NCI-H146 (cell line): ENCODE results near the gene GSK3A.

Source experiments
- DNase-seq: peaks from one replicate; lab custom pipeline; 2025; lab: John Stamatoyannopoulos, UW

The GSK3A gene

DNA sequence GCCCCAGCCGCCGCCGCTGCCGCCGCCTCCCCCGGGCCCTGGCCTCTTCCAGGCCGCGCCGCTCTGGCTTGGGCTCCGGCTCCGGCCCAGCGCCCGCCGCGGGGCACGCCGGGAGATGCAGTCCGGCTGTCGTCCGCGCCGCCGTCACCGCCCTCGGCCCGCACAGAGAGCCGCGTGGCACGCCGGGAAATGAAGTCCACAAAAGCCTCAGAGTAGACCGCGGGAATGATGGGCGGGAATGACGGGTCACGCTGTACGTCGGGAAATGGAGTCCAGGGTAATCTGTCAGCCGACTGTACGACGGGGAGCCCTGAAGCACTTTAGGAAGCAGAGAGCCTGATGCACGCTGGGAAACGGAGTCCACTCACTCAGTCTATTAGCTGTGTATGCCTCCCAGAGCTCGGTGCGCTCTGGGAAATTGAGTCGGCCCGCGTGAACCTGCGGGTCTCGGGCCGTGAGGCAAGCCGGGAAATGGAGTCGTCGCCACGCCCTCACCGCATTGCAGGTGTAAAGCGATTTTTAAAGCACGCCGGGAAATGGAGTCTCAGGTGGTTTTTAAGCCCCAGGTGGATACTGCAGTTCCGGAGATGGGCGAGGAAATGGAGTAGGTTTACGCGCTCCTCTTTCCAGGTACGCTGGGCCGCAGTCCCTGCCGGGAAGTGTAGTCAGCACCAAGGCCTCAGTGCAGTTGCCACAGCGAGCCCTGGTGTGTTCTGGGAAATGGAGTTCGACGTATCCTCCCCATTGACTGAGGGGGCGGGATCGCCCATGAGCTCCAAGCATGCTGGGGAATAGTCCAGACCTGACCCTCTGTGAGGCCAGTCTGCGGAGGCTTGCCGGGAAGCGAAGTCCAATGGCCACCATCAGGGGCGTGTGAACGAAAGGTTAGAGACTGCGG is at the start of gene GSK3A:
TSS of gene GSK3A (minus strand) at position 91 of the 898 bp plus-strand sequence. CDS start 137 bp downstream, outside the sequence.
- peak; percentile 100 for DNase-seq

- no peak for DNase-seq
Measured at GRCh38 chr19:42291435-42291810, 49.0 kb upstream of the GSK3A start.

DNA sequence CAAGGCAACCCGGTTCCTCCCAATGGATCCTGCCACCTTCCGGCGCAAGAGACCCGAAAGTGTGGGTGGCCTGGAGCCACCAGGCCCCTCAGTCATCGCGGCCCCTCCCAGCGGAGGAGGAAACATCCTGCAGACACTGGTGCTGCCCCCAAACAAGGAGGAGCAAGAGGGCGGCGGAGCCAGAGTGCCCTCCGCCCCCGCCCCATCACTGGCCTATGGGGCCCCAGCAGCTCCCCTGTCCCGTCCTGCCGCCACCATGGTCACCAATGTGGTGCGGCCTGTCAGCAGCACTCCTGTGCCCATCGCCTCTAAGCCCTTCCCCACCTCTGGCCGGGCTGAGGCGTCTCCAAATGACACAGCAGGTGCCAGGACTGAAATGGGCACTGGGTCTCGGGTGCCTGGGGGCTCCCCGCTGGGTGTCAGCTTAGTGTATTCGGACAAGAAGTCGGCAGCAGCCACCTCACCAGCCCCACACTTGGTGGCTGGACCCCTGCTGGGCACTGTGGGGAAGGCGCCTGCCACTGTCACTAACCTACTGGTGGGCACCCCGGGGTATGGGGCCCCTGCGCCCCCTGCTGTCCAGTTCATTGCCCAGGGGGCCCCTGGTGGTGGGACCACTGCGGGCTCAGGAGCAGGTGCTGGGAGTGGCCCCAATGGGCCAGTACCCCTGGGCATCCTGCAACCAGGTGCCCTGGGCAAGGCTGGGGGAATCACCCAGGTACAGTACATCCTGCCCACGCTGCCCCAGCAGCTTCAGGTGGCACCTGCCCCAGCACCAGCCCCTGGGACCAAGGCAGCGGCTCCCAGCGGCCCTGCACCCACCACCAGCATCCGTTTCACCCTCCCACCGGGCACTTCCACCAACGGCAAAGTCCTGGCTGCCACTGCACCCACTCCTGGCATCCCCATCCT is 48.4 kb upstream of the GSK3A start:
- no peak for DNase-seq

DNA sequence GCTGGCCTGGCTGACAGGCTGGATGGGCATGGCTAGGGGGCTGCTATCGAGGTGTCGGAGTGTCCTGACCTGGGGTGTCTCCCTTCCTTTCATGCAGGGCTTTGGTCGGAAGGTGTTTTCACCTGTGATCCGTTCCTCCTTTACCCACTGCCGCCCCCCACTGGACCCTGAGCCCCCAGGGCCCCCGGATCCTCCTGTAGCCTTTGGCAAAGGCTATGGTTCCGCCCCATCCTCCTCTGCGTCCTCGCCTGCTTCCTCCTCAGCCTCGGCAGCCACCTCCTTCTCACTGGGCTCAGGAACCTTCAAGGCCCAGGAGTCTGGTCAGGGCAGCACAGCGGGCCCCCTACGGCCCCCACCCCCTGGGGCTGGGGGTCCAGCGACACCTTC is 47.7 kb upstream of the GSK3A start:
- DNase-seq: no peak

GRCh38 chr19:42289556-42290041 is 47.2 kb upstream of the GSK3A start:
- no peak for DNase-seq

GRCh38 chr19:42288881-42289555 is 46.6 kb upstream of the GSK3A start:
- DNase-seq: no peak

- no peak for DNase-seq
Measured at GRCh38 chr19:42288387-42288786, 46.0 kb upstream of the GSK3A start.

GRCh38 chr19:42287827-42288107 is 45.4 kb upstream of the GSK3A start:
- DNase-seq: no peak

DNA sequence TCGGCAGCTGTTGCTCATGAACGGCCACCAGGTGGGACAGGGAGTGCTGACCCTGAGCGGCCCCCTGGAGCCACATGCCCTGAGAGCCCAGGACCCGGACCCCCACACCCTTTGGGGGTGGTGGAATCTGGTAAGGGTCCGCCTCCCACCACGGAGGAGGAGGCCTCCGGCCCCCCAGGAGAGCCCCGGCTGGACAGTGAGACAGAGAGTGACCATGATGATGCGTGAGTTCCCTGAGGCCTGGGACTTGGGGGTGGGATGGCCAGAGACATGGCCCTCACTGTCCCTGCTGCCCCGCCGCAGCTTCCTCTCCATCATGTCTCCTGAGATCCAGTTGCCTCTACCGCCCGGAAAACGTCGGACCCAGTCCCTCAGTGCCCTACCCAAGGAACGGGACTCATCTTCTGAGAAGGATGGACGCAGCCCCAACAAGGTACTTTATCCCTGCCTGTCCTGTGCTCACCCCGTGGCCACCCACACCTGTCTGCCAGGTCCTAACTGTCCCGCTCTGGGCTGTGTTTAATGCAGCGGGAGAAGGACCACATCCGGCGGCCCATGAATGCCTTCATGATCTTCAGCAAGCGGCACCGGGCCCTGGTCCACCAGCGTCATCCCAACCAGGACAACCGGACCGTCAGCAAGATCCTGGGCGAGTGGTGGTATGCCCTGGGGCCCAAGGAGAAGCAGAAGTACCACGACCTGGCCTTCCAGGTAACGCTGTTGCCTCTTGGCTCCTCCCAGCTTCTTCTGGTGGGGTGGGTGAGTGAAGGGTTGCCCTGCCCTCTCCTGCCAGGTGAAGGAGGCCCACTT is 44.8 kb upstream of the GSK3A start:
- DNase-seq: no peak

DNA sequence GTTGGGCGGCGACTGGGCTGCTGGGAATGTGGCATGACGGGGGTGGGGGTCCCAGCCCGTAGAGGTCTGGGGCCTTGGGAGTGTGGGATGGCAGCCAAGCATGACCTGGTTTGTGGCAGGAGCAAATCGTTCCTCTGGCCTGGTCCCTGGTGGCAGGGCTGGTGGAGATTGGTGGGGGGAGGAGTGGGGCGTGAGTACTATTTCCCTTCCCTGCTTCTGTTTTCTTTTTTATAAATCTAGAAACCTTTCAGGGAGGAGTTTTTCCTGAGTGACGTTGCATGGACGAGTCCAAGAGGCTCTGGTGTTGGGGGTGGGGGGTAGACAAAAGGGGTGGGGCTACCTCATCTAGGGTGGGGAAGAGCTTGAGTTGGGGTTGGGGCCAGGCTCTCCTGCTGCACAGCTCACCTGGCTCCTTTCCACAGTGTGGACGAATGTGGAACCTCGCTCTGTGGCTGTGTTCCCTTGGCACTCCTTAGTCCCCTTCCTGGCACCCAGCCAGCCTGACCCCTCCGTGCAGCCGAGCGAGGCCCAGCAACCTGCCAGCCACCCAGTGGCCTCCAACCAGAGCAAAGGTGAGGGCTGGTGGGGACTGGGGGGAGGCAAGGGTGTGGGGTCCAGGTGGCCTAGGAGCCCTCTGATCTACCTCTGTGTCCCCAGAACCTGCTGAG is 44.1 kb upstream of the GSK3A start:
- no peak for DNase-seq

- no peak for DNase-seq
Measured at GRCh38 chr19:42285988-42286348, 43.6 kb upstream of the GSK3A start.

- no peak for DNase-seq
Measured at GRCh38 chr19:42285541-42285941, 43.1 kb upstream of the GSK3A start.

DNA sequence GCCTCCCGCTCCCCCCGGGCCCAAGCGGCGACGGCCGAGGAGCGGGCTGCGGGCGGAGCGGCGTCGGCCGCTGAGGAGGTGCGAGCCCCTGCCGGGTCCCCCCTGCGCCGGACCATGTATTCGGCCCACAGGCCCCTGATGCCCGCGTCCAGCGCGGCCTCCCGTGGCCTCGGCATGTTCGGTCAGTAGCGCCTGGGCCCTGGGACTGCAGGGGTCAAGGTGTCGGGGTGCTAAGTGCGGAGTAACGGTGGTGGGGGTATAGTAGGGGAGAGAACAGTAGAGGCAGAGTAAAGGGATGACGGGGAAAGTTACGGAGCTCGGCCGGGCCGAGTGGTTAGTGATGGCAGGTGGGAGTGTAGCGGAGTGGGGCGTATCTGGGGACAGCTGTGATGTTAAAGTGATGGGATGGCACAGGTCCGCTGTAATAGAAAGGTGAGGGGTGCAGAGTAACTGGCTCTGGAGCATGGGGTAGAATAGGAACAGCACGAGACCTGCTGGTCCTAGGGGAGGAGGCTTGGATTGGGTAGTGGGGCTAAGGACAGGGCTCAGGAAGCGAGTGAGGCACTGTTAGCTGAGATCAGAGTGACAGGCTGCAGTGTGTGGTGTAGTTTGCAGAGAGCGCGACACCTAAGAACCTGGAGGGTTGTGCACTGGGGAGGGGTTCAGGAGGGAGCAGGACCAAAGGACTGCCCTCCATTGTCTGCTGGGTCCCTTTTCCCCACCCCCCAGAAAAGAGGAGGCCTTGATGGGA is 42.4 kb upstream of the GSK3A start:
- DNase-seq: peak; percentile 49

- peak; percentile 86 for DNase-seq
Measured at GRCh38 chr19:42284066-42284501, 41.7 kb upstream of the GSK3A start.

DNA sequence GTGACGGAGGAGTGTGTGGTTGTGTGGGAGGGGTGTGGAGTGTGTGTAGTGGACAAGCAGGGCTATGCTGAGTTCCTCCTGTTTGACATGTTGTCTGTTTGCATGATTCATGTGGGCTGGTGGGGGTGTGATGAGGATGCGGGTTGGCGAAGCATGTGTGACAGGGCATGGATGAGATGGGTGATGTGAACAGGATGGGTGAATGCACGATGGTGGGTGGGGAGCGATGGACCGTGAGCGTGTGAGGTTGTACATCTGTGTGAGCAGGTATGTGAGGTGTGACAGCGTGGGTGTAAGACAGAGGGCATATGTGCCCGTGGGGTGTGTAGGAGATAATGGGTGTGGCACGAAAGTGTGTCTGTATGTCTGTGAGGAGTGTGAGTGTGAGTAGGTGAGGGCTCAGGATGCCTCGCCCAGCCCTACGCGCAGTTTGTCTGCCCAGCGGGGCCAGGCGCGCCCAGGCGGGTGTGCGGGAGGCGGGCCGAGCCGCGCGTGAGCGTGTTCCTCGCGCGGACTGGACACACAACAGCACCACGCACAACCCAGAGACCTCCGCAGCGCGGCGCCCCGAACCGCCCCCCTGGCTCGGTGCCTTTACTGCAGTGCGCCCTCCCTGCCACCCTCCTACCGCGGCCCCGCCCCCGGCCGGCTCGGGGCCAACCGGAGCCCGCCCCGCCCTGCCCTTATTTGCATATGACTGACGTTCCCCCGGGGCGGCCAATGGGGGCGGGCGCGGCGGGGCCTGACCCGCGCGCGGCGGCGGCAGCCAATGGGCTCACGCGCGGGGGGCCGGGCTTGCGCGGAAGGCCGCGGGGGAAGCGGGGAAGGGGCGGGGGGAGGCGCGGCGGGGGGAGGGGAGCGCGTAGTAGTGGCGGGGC is 41.0 kb upstream of the GSK3A start:
- peak; percentile 97 for DNase-seq

GRCh38 chr19:42282819-42283187 is 40.4 kb upstream of the GSK3A start:
- DNase-seq: no peak

- no peak for DNase-seq
Measured at GRCh38 chr19:42281827-42282762, 39.7 kb upstream of the GSK3A start.

- DNase-seq: peak; percentile 82
Measured at GRCh38 chr19:42281146-42281826, 38.9 kb upstream of the GSK3A start.
